Stimulated activated CD8-positive, alpha-beta memory T cell treated with anti-CD3 and anti-CD28 coated beads, Interleukin-4, amount 100 ng/mL, for 1 hour (primary cell): ENCODE data around the gene PRKAR2B.
"Not testable (repeated sequence)": the region's sequence is repeated elsewhere in the genome, so short reads cannot be mapped to it uniquely, and the experiment has no call there.

ENCODE experiments used
- DNase-seq, 2 donors: peaks; one replicate each; pipeline ENCODE4 v3.0.0-alpha.2; 2020; ENCODE audit warnings: low read depth in 2 of 2, low spot score in 1 of 2

Gene PRKAR2B

DNA sequence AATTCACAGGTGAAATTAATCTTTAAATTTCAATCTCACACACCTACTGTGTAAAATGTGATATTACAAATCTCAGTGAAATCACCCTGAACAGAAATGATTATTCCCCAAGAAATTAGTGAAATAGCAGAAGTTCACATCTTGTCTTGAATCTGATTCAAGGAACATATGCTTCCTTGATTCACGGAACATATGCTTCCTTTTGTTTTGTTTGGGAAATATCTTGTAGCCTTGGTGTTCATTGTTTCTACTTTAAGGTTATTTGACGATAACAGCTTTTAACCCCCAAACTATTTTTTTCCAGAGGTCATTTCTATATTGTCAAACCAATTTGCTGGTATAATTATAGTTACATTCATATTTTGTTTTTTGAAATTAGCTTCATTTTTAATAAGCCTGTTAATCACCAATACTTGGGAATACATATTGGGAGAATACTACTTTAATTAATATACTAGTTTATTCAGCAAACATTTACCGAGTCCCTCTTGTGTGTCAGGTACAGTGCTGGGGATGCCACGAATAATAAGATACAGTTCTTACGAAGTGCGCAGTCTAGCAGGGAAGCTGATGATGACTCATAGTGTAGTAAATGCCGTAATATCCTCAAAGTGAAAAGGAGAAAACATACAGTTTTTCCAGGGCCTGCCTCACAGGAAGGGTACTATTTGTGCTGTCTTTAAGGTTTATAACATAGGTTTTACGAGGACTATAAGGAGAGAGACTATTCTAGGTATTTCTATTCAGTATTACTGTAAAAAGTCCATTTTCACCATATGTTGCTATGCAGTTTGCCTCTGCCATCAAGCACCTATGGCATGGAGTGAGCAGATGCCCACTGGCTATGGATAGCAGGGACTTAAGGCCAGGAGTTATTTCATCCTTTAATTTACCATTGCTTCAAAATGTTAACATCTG lies 32.5 kb downstream of the PRKAR2B start:
- DNase-seq, result no peak

DNA sequence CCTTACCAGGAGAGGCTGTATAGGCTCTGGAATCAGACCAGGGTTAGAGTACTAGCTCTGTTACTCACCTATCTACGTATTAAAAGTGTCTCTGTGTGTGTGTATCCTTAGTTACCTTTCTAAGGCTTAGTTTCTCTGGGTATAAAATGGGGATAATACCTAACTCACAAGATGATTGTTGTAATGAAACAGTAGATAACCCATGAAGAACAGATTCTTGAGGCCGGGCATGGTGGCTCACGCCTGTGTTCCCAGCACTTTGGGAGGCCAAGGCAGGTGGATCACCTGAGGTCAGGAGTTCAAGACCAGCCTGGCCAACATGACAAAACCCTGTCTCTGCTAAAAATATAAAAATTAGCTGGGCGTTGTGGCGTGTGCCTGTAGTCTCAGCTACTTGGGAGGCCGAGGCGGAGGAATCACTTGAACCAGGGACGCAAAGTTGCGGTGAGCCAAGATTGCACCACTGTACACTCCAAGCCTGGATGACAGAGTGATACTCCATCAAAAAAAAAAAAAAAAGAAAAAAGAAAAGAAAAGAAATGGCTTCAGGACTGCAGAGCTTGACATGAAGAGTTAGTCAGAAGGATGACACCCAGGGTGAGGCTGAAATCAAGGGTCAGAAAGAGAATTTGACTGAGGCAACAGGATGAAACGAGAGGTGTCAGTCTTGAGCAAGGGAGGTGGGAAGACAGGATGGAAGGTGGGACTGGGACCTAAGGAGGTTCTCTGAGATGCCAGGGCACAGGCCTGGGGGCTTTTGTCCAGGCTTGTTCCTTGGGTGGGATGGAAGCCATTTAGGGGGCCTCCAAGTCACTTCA lies 33.4 kb downstream of the PRKAR2B start:
- DNase-seq, result no peak

DNA sequence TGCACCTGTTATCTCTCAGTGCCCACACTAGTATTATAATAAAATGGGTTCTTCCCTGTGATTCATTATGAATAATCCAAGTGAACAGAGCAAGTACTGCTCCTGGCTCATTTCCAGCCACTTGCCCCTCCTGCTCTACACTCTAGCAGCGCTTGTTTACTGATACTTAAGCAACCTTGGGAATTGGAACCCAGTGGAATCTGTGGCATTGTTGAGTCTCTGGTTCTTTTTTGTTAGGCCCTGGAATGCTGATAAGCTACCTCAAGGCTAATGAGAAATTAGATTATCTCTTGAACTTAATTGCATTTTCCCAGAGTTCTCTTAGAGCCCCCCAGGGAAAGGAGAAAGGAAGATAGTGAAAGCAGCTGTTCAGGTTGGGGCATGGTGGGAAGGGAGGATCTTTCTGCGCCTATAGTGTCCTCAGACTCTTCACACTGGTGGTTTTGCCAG lies 34.0 kb downstream of the PRKAR2B start:
- DNase-seq, result no peak

DNA sequence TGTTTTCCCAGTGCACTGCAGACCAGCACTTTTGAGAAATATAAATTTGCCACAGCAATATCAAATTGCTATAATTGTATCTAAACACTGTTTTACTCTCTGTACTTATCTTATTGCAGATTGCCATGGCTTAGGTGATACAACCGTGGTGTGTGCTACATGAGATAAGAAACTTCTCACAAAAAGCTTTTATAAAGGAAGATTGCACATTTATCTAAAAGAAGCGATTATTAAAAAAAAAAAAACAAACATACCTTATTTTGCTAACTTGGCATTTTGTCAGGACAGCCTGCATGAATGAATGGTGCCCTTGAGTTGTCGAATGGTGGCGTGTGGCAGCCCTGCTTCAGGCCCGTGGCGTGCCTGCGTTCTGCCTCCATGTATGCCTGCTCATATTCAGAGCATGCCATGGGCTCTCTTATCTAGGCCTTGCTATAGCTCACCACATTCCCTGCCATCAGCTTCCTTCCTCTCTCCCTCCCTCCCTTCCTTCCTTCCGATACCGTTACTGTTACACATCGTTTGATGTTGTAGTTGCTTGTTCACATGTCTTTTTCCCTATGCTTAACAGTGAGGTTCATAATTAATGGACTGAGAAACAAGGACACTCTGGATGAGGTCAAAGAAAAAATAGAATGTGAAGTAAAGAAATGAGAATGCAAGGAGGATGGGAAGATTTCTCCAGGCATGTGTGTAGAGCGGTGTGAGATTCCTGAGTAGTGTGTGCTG lies 34.9 kb downstream of the PRKAR2B start:
- DNase-seq, result no peak

DNA sequence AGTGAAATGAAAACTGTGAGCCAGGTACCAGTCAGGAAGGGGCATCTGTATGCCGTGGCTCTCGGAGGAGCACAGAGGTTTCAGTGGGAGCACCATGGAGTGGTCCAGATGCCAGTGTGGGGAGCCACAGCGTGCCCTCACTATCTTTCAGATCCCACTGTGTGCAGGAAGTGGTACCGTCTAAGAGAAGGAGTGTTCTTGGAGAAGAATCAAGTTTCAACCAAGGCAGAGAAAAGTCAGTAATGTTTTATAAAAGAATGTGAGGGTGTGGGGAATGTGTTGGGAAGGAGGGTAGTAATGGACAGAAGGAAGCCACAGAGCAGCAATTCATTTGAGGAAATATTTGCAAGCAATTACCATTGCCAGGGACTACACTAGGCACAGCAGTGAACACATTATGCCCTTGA lies 35.6 kb downstream of the PRKAR2B start:
- DNase-seq, result no peak

DNA sequence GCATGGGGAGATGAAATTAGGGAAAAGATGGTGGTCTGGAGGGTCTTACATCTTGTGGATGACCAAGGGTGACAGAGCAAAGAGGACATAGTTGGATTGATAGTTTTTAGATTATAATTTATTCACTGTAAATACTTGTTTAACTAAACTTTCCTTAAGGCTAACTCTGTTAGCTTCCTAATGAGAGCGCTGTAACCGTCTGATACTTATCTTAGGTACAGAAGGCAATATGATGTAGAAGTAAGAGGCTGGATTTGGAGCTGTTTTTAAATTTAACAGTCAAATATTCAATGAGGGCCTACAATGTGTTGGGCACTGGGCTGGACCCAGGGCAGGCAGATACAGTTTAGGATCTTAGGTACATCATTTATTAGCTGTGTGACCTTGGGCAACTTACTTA lies 36.0 kb downstream of the PRKAR2B start:
- no peak for DNase-seq

DNA sequence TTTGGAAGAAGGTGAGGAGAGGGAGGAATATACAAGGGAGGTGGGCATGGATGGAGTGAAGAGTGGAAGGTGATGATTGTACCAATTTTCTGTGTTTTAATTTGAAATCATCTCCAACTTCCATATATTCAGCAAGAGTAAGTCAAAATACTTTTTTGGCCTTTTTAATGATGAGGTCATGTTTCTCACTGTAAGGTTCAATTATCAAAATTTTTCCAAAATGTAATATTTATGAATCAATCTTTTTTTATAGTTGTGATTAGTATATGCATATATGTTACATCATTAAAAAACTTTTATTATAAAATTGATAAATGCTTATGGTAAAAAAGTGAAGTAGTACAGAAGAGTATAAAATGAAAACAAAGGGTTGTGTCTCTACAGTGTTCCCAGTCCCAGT lies 40.7 kb downstream of the PRKAR2B start:
- DNase-seq, result no peak

DNA sequence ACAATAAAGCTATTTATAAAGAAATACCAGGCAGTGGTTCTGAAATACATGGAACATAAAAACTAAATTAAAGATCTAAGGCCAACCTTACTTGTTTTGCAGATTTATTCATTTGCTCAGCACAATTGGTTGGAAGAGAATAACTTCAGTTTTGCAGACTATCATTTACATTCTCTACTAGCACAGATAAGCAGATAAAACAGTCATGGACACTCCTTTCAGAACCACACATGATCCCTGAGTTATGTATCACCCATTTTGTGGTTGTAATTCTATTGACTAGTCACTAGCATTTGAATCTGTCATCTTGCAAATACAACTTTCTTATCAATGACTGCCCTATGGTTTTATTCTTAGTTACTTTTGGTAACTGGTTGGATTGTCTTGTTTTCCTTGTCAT lies 45.1 kb downstream of the PRKAR2B start:
- DNase-seq, result no peak

DNA sequence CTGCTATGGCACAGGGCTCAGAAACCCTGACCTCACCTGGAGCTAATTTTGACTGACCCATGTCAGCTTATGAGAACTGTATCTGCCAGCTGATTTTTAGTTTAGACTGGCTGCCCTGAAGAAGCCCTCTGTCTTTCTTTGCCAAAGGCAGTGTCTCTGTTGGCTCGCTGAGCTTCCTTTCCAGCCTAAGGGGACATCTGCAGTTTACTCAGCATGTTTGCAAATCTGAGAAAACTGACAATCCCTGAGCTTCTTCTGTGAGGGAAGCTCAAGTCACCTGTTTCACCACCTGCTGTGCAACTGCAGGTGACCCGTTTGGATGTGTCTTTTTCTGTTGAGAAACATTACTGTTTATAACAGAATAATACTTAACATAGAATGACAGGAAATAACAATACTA lies 46.0 kb downstream of the PRKAR2B start:
- DNase-seq, result no peak

DNA sequence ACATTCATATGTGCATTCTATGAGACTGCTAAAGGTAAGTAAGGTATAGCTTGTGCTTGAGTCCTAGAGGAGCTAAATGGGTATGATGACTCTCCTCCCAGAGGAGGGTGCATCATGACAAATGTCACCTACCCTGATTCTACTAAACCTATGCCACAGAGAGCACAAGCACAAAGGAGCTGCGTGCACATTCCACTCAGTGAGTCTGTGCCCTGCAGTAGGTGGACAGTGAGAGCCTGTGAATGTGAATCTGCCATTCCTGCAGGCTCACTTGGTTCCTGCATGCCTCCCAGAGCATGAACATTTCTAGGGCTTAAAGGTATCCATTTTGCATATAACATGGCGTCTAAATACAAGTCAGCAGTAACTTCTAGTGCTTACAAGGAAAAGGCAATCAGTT lies 46.8 kb downstream of the PRKAR2B start:
- DNase-seq, result no peak

DNA sequence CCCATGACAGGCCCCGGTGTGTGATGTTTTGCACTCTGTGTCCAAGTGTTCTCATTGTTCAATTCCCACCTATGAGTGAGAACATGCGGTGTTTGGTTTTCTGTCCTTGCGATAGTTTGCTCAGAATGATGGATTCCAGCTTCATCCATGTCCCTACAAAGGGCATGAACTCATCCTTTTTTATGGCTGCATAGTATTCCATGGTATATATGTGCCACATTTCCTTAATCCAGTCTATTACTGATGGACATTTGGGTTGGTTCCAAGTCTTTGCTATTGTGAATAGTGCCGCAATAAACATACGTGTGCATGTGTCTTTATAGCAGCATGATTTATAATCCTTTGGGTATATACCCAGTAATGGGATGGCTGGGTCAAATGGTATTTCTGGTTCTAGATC lies 49.2 kb downstream of the PRKAR2B start:
- DNase-seq, result not testable (repeated sequence)

DNA sequence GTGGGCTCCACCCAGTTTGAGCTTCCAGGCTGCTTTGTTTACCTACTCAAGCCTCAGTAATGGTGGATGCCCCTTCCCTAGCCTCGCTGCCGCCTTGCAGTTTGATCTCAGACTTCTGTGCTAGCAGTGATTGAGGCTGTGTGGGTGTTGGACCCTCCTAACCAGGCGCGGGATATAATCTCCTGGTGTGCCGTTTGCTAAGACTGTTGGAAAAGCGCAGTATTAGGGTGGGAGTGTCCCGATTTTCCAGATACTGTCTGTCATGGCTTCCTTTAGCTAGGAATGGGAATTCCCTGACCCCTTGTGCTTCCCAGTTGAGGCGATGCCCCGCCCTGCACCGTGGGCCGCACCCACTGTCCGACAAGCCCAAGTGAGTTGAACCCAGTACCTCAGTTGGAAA lies 54.6 kb downstream of the PRKAR2B start:
- not testable (repeated sequence) for DNase-seq

DNA sequence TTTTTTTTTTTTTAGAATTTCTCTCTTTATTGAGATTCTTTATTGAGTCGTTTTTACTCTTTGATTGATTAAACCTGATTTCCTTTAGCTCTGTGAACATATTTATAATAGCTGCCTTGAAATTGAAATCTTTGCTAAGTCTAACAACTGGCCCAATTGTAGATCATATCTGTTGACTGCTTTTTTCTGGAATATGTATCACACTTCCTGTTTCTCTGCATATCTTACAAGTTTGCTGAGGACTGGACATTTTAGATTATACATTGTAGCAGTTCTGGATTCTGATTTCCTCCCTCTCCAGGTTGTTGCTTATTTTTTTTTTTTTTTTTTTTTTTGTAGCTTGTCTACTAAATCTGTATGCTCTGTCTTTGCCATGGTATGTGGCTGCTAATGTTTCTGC lies 56.3 kb downstream of the PRKAR2B start:
- no peak for DNase-seq

DNA sequence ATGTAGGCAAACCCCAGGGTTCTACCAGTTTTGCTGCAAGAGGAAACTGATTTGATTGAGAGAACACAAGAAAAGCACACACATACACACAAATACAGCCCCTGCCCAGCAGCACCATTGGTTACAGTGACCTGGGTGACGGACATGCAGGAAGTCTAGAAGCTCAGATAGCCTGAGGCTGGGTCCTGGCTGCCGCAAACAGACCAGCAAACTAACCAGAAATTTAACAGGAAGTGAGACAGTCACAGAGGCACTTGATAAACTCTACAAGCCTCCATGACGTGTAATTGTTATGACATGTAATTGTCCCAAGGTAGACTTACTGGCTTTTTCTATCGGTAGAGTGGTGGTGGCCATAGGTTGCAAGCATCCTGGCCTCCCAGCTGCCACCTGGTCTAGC lies 58.9 kb downstream of the PRKAR2B start:
- DNase-seq, result no peak

DNA sequence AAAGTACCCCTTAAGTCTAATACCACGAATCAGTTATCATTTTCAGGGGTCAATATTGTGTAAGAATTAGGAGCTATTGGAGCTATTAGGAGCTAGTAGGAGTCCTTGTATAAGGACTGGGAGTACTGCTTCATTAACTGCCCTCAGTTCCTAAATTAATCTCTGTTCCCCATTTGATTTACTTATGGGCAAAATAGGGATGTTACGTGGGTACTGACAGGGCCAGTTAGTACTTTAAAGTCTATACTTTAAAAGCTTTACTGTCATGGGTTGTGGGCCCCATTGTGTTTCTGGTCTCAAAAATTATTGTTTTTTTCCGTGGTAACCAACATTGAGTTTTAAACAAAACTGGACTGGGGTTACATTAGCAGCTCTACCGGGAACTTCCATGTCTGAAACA lies 60.3 kb downstream of the PRKAR2B start:
- no peak for DNase-seq

DNA sequence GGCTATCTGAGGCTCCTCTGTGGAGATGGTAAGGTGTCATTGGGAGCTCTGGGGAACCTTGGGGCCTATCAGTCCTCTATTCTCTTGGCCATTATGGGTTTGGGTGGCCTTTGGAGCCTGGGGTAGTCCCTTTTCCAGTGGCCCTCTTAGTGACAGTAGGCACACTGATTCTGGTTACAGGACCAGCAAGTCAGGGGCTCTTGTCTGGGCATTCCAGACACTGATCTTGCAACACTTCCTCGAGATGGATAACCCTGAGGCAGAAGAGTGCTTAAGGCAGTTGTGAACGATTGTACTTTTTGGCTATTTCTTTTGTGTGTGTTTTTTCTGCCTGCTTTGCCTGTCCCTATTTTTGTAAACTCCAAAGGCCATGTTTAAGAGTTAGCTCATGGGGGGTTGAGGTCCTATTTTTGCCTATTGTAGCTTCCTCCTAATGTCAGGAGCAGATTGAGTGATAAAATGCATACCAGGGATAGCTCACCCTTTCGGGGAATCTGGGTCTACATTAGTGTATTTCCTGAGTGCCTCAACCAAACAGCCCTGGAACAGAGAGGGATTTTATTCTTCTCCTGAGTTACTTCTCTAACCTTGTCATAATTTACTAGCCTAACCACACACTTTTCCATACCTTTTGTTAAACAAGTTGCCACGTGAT lies 61.2 kb downstream of the PRKAR2B start:
- no peak for DNase-seq

DNA sequence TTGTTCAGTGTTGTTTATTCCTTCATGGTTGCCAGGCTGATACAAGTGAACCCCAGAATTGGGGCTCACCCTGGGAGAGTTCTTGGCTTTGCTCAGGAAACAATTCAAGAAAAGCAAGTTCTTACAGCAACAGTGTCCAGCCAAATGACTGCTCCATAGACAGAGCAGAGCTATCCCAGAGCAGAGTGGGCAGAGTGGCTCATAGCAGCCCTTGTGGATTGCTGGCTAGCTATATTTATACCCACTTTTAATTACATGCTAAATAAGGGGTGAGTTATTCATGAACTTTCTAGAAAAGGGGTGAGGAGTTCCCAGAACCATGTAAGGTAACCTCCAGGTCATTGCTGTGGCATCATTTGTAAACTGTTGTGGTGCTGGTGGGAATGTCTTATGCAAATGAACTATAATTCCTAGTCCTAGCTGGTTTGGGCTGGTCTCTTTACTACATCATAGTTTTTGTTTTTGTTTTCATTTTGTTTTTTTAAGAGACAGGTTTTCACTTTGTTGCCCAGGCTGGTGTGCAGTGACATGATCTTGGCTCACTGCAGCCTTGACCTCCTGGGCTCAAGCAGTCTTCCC lies 64.4 kb downstream of the PRKAR2B start:
- DNase-seq, result no peak

DNA sequence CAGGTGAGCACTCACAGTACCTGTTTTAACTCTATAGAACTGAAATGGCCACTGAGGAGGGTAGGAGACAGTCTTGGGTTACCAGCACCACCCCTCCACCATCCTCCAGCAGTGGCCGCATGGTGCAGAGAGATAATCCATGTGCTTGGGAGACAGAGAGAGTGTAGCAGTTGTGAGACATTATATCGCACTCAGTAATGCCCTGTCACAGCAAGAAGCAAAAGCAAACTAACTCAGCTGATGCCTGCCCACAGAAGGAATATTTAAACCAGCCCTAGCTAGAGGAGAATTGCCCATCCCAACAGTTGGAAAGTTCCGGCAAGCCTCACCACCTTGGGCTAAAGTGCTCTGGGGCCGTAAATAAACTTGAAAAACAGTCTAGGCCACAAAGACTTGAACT lies 65.5 kb downstream of the PRKAR2B start:
- DNase-seq, result no peak

DNA sequence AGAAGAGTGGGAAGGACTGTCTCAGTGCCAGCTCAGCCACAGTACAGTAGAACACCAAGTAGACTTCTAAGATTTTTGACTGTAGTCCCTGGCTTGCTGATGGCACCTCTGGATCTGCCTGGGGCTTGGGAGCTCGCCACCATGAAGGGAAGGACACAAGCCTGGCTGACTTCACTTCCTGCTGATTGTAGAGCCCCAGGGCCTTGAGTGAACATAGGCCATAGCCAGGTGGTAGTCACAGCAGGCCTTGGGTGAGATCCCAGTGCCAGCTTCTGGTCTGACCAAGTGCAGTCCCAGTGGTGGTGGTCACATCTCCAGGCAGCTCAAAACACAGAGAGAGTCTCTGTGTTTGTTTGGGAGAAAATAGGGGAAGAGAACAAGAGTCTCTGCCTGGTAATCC lies 66.7 kb downstream of the PRKAR2B start:
- DNase-seq, result no peak

DNA sequence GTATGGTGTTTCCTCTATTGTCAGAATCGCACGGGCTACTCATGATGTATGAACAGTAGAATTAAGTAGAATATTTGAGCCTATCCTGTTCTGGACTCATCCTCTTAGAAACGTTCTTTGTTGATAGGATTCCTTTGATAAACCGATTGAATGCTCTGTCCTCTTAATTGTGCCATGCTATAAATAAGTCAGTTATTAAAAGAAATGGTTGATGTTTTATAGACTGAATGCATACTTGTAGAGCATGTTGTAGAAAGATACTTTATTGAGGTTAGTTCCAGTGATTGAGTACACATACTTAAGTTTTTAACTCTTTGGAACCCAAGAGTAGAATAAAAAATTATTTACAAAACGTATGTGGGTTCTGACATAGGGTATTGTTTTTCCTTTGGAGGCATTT lies 69.4 kb downstream of the PRKAR2B start:
- no peak for DNase-seq

DNA sequence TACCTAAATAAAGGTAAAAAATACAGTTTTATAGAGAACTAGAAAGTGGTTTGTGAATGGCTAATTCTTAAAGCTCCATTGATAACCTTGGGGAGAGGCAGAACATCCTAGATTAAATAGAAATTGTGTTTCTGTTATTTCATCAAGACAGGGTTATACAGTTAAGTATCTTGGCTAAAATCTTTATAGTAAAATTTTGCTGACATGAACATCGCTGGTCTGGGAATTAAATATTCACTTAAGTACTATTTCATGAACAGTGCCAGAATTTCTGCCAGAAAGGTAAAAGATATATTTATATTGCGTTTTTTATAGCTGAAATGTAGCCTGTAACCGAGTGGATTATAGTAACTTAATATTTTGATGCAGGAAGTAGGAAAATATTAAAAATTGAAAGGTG lies 70.6 kb downstream of the PRKAR2B start:
- no peak for DNase-seq
